Measurements from ENCODE around the gene DAD1.

Gene DAD1

GRCh38 chr14:22534547-22534946 lies 54.5 kb downstream of the DAD1 start:
- no peak for DNase-seq (ENCODE audit: low read depth)
- no peak overlapping the region; the same call in 1 of the 2 replicates for H3K4me3 ChIP-seq (ENCODE audit: low read depth, low read length)
- no peak for TF ChIP-seq CTCF (IDR thresholded peaks at IDR 0.05; ENCODE audit: low read depth, low read length, missing control alignments)

- H3K4me3 ChIP-seq (ENCODE audit: low read depth, low read length) = peak overlapping the region; percentile 27; the same call in 1 of the 2 replicates
- DNase-seq (ENCODE audit: low read depth) = no peak
- TF ChIP-seq CTCF (IDR thresholded peaks at IDR 0.05; ENCODE audit: low read depth, low read length, missing control alignments) = no peak
These were observed 55.2 kb downstream of the DAD1 start for GRCh38 chr14:22533739-22534359.

- peak overlapping the region; percentile 46; the same call in 1 of the 2 replicates for H3K4me3 ChIP-seq (ENCODE audit: low read depth, low read length)
- no peak for TF ChIP-seq CTCF (IDR thresholded peaks at IDR 0.05; ENCODE audit: low read depth, low read length, missing control alignments)
- DNase-seq (ENCODE audit: low read depth) = no peak
These were observed 55.8 kb downstream of the DAD1 start for GRCh38 chr14:22533057-22533704.

GRCh38 chr14:22532345-22533056 lies 56.5 kb downstream of the DAD1 start:
- no peak for DNase-seq (ENCODE audit: low read depth)
- TF ChIP-seq CTCF (IDR thresholded peaks at IDR 0.05; ENCODE audit: low read depth, low read length, missing control alignments) = no peak
- peak overlapping the region; percentile 46; the same call in 1 of the 2 replicates for H3K4me3 ChIP-seq (ENCODE audit: low read depth, low read length)

GRCh38 chr14:22531451-22532344 lies 57.3 kb downstream of the DAD1 start:
- TF ChIP-seq CTCF (IDR thresholded peaks at IDR 0.05; ENCODE audit: low read depth, low read length, missing control alignments) = no peak
- DNase-seq (ENCODE audit: low read depth) = peak; percentile 95
- H3K4me3 ChIP-seq (ENCODE audit: low read depth, low read length) = peak overlapping the region; percentile 46

GRCh38 chr14:22530127-22530526 lies 58.9 kb downstream of the DAD1 start:
- no peak for DNase-seq (ENCODE audit: low read depth)
- H3K4me3 ChIP-seq (ENCODE audit: low read depth, low read length) = no peak overlapping the region
- no peak for TF ChIP-seq CTCF (IDR thresholded peaks at IDR 0.05; ENCODE audit: low read depth, low read length, missing control alignments)

Data from GM12864 (cell line).